Measurements from ENCODE around the gene GRHPR. TPM values are rescaled to one million over a fixed set of nuclear protein-coding genes. Genes with fewer than 3 reads are reported as not detected.

The GRHPR gene
- total RNA-seq, 1 experiment from 2014 or later, result 54.8 TPM

Other genes starting within 250 kb of the GRHPR start
- 5.0 and 8.9 TPM in 2 replicates for gene ZBTB5, start 42.8 kb downstream of the GRHPR start, total RNA-seq (2014; rRNA removed; shearing (Covaris generic); ENCODE audit: low replicate concordance)
- 20.5 and 23.8 TPM in 2 replicates for gene POLR1E, start 63.3 kb downstream of the GRHPR start, total RNA-seq (2014; rRNA removed; shearing (Covaris generic); ENCODE audit: low replicate concordance)
- gene FBXO10, start 153.7 kb downstream of the GRHPR start, total RNA-seq (2014; rRNA removed; shearing (Covaris generic); ENCODE audit: low replicate concordance), result 1.3 and 3.3 TPM in 2 replicates
- 206 and 292 TPM in 2 replicates for gene TOMM5, start 169.9 kb downstream of the GRHPR start, total RNA-seq (2014; rRNA removed; shearing (Covaris generic); ENCODE audit: low replicate concordance)
- gene FRMPD1, start 228.3 kb downstream of the GRHPR start, total RNA-seq (2014; rRNA removed; shearing (Covaris generic); ENCODE audit: low replicate concordance), result not detected in 2 replicates

All from Caki2 (cell line).